Fibroblast of skin of right quadriceps (primary cell): ENCODE data around the gene MVK.

Experiments used
- DNase-seq: peaks from one replicate; pipeline ENCODE4 v3.0.0-alpha.2; 2013

MVK gene

DNA sequence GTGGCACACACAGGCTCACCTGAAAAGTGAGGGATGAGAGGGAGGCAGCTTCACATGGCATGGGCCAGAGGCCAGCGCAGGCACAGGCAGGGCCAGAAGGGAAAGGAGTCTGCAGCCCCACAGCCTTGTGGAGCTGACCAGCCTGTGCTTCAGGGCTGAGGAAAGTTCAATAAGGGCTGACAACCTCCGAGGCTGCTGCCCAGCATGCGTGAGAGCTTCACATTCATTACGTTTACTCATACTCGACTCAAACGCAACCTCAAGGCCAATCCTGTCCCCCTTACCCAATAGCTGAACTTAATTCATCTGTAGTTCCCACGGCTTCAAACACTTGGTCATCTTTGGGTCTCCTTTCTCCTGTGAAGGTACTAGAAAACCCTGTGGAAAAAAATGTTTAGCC, 5.1 kb upstream of the MVK start:
- DNase-seq: no peak

DNA sequence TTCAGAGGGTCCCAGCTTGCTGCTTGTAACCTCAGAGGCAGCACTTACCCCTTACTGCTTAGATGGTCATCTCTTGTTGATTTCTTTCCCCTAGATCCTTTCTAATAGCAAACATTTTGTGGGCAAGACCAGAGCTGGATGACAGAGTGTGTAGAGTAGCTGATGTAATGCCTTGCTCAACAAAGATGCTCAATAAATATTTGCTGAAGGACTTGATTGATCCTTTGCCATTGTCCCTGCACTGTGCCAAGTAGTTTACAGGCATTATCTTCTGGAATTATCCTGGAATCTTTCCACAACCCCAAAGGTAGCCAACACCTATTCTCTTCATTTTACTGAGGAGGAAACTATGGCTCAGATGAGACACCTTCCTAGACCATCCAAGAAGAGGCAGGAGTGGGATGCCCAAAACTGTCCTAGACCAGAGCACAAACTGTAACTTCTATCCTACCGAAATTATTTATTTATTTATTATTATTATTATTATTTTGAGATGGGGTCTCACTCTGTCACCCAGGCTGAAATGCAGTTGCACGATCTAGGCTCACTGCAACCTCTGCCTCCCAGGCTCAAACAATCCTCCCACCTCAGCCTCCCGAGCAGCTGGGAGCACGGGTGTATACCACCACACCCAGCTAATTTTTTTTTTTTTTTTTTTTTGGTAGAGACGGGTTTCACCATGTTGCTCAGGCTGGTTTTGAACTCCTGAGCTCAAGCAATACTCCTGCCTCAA, 1.7 kb upstream of the MVK start:
- DNase-seq: no peak

DNA sequence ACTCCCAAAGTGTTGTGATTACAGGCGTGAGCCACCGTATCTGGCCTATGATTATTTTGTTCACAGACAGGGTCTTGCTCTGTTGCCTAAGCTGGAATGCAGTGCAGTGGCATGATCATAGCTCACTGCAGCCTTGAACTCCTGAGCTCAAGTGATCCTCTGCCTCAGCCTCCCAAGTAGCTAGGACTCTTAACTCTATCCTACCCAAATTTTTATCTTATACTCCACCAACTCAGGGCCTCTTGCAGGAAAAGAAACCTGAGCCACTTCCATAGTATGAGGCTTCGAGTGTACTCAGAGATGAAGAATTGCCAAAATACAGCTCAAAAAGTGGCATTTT, 1.1 kb upstream of the MVK start:
- no peak for DNase-seq

- DNase-seq: no peak
Measured at GRCh38 chr12:109573914-109574244, 285 bp downstream of the MVK start.

GRCh38 chr12:109575683-109576082, 2.1 kb downstream of the MVK start:
- DNase-seq: no peak

DNA sequence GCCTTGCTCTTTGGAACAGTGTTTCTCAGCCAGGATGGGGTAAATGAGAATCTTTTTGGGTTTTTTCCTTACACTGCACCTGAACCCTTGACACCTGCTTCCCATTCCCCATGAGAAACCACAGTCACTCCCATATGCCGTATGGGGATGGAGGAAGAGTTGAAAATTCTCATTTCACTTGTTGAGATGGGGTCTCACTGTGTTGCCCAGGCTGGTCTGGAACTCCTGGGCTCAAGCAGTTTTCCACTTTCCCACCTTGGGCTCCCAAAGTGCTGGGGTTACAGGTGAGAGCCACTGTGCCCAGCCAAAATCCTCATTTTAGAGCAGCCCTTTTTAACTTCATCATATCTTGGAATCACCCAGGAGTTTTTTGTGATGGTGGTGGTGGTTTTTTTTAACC, 3.7 kb downstream of the MVK start:
- DNase-seq: no peak

DNA sequence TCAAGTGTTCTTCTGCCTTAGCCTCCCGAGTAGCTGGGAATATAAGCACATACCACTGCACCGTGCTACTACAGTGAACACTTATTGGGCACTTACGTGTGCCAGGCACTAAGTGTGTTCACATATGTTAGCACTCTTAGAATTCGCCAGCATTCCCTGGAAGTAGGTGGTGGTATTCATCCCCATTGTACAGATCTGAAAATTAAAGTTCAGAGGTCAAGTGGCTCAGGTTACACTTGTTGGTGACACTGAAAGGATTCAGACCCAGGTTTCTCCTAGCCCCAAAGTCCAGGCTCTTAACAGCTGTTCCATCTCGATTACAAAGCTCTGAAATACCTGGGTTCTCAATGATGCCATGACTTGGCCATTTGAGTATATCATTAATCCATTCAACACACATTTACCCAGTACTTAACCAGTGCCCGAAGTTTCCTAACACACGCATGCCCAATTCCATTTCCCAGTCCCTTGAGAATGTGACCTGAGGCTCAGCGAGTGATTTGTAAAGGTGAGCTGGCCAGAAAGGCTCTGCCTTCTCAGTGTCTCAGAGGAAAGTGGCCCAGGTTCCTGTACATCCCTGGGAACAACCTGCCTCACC, 4.8 kb downstream of the MVK start:
- no peak for DNase-seq

- no peak for DNase-seq
Measured at GRCh38 chr12:109579639-109580038, 6.0 kb downstream of the MVK start.

- DNase-seq: no peak
Measured at GRCh38 chr12:109580272-109580671, 6.7 kb downstream of the MVK start.

GRCh38 chr12:109580684-109581333, 7.2 kb downstream of the MVK start:
- DNase-seq: no peak

- no peak for DNase-seq
Measured at GRCh38 chr12:109581334-109581691, 7.7 kb downstream of the MVK start.

DNA sequence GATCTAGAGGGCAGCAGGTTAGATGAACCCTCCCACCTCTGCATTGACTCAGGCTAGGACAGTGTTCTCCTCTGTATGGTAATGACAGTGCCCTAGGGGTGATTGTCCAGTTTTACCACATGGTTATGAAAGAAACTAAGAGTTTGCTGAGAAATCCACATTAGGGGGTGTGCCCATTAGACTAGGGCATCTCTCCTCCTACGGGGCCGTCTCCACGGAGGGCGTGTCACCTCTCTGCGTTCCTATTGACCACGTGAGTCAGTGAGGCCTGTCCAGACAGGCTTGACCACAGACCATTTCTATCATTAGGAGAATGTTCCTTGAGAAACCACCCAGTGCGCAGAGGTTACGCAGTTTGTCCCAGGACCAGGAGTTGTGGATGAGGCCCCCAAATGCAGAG, 8.3 kb downstream of the MVK start:
- DNase-seq: no peak

DNA sequence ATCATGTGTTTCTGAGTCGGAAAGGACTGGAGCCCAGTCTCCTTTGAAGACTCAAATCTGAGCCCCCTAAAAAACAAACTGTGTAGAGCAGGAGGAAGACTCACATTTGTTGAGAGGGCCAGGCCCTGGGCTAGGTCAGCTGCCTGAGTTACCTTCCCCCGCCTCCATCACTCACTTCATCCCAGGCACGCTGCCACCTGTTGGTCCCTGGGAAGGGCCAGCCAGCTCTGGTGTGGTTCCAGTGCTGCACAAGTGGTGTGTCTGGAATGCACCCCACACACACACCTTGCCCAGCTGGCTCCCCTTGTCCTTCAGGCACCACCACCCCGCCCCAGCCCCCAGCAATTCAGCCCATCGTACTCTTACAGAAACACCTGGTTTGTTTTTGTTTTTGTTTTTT, 9.0 kb downstream of the MVK start:
- no peak for DNase-seq

DNA sequence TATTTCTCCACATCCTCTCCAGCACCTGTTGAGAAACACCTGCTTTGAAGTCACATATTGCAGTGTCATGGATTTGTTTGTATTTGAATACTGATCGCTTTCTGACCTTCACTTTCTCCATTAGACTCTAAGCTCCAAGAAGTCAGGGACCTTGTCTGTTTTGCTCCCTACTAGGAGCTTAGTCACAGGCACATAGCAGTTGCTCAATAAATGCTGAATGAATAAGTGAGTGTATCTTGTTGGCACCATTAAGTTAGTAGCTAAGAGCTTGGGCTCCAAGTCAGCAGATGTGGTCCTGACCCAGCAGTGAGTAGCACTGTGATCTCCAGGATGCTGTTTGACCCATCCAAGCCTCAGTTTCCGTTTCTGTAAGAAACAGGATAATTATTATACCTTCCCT, 10.1 kb downstream of the MVK start:
- DNase-seq: no peak

- DNase-seq: no peak
Measured at GRCh38 chr12:109586385-109587296, 13.0 kb downstream of the MVK start.

DNA sequence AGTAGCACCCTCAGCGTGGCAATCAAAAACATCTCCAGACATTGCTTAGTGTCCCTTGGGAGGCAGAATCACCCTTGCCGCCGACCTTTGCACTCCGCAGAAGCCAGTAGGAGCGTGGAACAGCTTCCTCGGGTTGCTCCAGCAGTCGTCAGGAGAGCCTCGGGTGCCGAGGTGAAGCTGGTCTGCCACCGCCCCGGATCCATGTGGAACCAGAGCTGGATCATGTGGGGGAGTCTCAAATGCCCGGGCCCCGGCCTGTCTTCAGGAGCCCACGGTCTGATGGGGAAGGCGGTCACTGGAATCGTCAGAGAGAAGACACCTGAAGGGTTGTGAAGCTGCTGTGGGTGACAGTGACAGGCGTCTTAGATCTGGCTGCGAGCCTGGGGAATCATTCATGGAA, 14.3 kb downstream of the MVK start:
- no peak for DNase-seq

DNA sequence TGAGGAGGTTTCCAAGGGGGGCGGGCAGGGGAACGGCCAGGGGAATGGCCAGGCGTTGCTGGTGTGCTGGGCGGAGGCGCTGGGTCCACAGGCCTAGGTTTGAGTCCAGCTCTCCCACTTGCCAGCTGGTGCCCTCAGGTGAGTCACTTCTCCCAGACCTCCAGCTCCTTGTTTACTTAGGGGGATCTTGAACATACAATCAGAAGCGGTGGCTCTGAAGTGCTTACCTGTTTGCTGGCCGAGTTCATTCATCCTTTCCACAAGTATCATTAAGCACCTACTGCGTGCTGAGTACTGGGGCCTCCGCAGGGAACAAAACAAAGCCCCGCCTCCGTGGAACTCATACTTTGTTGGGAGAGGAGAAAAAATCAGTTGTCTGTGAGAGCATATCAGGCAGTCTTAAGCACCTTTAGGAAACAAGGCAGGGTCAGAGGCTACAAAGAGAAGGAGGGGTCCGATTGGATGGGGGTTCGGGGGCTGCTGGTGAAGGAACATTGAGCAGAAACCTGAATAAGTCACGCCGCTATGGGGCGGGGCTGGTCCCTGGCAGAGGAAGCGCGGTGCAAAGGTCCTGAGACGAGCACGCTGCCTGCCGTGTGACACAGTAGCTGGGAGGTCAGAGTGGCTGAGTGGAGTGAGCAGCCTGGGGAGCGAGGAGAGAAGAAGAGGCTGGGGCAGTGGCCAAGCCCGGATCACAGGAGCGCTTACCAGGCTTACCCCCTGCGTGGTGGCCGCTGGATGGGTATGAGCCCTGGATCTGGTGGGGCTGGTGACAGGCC, 15.1 kb downstream of the MVK start:
- DNase-seq: no peak

DNA sequence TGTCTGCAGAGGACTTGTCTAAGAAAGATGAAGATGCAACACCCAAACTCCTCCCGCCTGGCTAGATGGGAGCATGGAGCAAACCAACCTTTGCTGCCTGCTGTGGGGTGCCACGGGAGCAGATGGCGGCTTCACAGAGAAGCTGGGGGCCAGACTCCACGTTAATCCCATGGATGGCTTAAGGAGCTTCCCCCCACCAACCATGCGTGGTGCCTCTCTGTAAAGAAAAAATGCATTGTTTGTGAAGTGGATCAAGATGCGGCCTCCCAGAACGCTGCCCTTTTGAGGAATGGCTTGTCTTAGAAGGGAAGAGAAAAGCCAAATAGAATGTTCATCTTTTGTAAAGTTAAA, 15.6 kb downstream of the MVK start:
- no peak for DNase-seq

GRCh38 chr12:109589691-109590245, 16.2 kb downstream of the MVK start:
- no peak for DNase-seq

DNA sequence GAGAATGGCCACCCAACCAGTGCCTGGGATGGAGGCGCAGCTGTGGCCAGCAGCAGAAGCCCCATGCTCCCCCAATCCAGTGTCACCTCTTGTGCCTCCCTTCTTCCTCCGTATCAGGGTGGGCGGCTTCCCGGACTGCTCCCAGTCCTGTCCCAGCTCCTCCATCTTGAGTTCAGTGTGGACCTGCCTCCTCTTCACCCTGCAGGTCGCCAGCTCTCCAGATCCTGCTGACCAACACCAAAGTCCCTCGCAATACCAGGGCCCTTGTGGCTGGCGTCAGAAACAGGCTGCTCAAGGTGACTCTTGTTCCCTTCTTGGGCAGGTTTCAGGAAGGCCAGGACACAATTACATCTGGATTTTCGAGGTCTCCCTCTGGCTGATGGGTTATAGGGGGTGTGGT, 17.0 kb downstream of the MVK start:
- no peak for DNase-seq

DNA sequence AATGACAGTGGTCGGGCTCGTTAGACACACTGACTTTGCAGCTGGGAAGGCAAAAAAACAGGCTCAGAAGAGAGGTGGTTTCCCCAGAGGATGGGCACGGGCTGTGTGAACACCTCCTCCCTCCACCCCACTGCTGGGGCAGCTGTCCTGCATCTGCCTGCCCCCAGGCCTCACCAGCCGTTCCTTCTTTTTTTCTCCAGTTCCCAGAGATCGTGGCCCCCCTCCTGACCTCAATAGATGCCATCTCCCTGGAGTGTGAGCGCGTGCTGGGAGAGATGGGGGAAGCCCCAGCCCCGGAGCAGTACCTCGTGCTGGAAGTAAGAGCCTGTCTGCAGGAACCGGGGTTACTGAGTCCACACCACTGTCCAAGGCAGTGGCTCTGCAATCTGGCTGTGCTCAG, 17.4 kb downstream of the MVK start:
- DNase-seq: no peak

- DNase-seq: no peak
Measured at GRCh38 chr12:109592195-109592904, 18.8 kb downstream of the MVK start.
